DMS 273 (cell line): ENCODE measurements around the gene ERC2.
"Not testable (repeated sequence)": the region's sequence is repeated elsewhere in the genome, so short reads cannot be mapped to it uniquely, and the experiment has no call there.

ENCODE experiments used
- DNase-seq: peaks from one replicate; lab custom pipeline; 2025; ENCODE audit not compliant: unreplicated experiment; lab: John Stamatoyannopoulos, UW

Gene ERC2

DNA sequence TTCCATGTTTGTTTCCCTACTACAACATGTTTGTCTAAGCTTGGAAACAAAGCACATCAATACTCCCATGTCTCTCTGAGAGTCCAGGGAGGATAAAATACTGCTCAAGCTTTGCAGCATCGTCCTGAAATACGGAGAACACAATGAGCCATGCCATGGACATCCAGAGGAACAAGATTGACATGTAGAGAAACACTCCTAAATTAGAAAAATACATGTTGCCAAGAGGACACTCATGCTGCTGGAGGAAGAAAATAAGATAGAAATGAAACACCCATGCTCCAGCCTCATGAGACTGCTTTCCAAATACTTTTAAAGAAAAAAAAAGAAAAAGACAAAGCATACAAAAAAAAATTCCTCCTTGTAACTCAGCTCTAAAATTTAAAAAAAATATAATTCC is 387.0 kb downstream of the ERC2 start:
- no peak for DNase-seq

- DNase-seq = no peak
Observed at GRCh38 chr3:56076746-56077145, 391.5 kb downstream of the ERC2 start.

GRCh38 chr3:56075089-56075488 is 393.2 kb downstream of the ERC2 start:
- peak; percentile 30 for DNase-seq

DNA sequence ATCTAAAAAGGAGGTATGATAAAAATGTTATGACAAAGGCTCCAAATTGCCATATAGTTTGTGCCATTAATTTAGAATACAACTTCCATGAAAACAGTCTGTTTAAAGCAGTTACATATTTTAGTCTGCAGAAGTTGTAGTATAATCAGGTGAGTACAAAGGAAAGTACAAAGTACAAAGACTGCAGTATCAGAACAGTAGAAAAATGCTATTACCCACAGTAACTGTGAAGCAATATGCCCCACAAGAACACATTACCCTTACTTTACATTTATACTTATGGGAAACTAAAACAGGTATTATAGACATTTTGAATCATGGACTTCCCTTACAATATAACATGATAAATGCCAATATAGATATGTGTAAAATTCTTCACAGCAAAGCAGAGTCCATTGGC is 398.5 kb downstream of the ERC2 start:
- DNase-seq = no peak

DNA sequence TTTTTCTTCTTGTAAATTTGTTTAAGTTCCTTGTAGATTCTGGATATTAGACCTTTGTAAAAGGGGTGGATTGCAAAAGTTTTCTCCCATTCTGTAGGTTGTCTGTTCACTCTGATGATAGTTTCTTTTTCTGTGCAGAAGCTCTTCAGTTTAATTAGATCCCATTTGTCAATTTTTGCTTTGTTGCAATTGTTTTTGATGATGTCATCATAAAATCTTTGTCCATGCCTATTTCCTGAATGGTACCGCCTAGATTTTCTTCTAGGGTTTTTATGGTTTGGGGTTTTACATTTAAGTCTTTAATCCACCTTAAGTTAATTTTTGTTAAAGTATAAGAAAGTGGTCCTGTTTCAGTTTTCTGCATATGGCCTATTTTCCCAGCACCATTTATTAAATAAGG is 401.9 kb downstream of the ERC2 start:
- DNase-seq = not testable (repeated sequence)

GRCh38 chr3:56064684-56065083 is 403.6 kb downstream of the ERC2 start:
- DNase-seq = no peak

GRCh38 chr3:56061279-56061626 is 407.0 kb downstream of the ERC2 start:
- DNase-seq = no peak

DNA sequence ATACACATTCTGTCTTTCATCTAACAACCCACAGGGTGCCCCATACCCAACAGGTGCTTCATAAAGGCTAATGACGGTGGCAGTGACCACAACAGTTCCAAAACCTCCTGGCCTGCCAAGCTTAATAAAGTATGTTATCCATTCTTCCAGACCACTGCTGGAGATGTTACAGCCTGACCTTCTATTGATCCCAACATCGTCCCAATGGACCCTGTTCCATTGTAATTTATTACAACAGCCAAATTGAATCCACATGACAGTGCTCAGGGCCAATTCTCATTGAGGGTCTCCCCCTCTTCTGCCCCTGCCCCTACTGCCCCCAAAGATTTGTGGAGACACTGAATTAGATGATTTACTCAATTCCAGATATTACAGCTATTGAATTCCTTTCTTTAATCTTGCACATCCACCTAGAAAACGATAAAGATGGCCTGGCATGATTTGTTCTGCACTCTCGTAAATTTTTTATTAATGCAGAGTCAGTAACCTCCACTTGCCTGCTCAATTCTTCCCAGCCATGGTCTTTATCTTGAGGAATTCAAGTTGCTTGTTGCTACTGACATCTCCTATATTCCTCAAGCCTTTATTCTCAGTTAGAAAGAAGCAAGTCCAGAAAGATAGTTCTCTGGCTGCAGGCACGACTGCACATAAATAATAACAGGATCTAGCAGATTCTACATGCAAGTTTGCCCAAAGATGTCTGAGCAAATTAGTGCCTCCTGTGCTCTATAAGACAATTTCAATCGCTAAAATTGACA is 407.6 kb downstream of the ERC2 start:
- DNase-seq = no peak

DNA sequence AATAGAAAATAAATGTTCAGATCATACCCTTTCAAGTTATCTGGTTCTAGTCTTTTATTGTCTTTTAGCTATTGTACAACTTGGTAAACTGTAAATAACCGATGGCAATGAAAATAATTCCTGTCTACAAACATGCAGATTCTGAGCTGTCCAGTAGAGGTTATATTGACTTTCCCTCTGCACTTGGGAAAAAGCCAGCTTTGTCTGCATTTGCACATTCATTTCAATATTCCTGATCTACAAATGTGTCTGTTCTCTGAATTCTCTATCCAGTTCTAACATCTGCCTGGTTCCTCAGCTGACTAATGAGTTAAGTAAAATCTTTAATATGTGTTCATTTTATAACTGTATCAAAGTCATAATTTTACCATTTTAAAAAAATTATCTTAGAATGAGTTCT is 408.5 kb downstream of the ERC2 start:
- peak; percentile 1 for DNase-seq

- no peak for DNase-seq
Observed at GRCh38 chr3:56055951-56056350, 412.3 kb downstream of the ERC2 start.

- DNase-seq = peak; percentile 8
Observed at GRCh38 chr3:56055546-56055945, 412.7 kb downstream of the ERC2 start.

GRCh38 chr3:56054844-56055243 is 413.4 kb downstream of the ERC2 start:
- peak; percentile 73 for DNase-seq

GRCh38 chr3:56053727-56054126 is 414.5 kb downstream of the ERC2 start:
- no peak for DNase-seq

GRCh38 chr3:56052188-56052587 is 416.1 kb downstream of the ERC2 start:
- no peak for DNase-seq

DNA sequence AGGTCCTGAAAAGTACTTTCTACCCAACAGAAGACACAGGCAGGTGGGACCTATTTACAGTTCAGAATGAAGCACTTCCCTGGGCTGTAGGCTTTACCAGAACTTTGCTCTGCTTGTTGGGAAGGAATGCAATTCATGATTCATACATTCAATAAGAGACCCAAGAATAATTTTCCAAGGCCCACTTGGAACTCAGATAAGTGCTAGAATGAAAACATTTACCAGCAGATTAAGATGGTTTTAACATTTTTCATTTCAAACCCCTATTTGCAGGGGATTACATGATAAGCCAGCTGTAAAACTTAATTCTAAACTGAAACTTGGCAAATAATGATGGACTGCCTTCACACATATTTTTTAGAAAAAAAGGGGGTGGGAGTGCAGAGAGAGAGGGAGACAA is 417.2 kb downstream of the ERC2 start:
- DNase-seq = no peak

DNA sequence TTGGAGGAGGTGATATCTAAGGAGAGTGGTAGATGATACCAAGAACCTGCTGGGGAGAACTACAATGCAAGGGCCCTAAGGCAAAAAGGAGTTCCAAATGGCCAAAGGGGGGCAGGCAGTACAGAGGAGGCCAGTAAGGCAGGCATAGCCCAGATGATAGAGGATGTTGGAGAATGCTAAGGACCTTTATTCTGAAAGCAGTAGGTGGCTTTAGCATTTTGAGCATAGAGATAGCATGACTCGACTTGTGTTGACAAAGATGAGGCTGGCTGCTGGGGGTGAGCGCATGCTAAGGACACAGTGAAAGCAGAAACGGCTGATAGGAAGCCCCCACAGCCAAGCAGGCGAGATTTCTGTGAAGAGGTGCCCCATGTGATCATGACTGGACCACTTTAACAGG is 419.3 kb downstream of the ERC2 start:
- DNase-seq = no peak

GRCh38 chr3:56048331-56048730 is 419.9 kb downstream of the ERC2 start:
- DNase-seq = no peak

GRCh38 chr3:56042326-56042951 is 425.8 kb downstream of the ERC2 start:
- peak; percentile 51 for DNase-seq

- DNase-seq = peak; percentile 8
Observed at GRCh38 chr3:56025326-56025725, 442.9 kb downstream of the ERC2 start.

- DNase-seq = no peak
Observed at GRCh38 chr3:56023546-56023945, 444.7 kb downstream of the ERC2 start.

GRCh38 chr3:56022619-56023018 is 445.6 kb downstream of the ERC2 start:
- no peak for DNase-seq

DNA sequence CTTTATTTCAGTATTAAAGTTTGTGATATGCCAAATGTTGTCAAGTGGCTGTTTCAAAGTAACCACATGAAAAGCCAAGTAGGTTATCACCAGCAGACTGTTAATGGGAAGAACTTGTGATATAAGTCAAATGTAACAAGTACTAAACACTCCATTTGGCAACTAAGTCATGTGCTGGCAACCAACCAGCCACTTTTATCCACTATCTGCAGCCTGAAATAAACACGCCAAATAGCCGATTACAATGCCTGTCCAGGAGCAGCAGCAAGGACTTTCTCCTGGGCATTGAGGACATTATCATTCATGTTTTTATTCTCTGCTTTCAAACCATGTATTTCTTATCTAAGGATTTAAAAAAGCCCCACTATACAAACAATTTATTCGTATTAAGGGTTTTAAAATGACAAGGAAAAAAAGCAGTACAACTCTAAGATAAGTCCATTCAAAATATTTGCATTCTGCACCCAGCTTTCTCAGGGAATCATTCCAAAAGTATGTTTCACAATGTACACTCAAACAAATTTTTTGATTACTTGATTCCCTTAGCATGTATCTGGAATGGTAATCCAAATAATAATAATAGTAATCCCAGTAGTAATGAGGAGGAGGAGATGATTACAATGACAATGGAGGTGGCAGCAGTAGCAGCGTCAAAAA is 448.6 kb downstream of the ERC2 start:
- no peak for DNase-seq
